ENCODE results near the gene MORN3. TPM values are rescaled to one million over a fixed set of nuclear protein-coding genes. Genes with fewer than 3 reads are reported as not detected.

Gene MORN3
- total RNA-seq, 2 experiments from 2014 or later: 0.13 to 0.32 TPM

DNA sequence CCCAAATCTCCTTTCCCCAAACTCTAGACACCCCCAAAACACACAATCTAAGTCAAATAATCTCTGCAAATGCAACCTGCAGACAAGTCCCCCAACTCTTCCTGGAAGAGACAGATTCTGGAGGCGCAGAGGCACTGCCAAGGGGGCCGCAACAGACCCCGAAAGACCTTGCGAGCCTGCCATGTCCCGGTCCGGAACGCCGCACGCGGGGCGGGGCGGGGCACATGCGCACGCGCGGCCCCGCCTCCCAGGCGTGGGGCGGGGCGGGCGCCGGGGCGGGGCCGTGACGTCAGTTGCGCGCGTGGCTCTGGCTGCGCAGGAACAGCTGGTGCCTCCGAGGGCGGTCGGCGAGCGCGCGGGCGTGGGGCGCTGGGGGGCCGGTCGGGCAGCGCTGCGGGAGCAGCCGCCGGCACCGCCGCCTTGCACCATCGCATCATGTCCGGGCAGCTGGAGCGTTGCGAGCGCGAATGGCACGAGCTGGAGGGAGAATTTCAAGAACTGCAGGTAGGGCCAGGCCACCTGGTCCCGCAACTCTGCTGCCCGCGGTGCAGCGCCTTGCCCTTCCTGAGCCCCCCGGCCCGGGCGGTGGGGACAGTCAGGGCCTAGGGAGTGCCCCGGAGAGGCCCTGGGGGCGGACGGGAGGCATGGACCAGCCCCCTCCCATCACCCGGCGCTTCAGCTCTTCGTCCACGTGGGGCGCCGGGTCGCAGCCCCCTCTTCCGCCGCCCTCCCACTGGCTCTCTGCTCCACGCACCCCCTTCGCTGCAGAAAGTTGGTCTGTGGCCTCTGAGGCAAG is 43.2 kb upstream of the MORN3 start, which contains the start of gene TMEM120B:
Gene TMEM120B, plus strand, starts transcription at position 292 of the 796 bp plus-strand sequence. Its CDS starts 144 bp downstream, at position 436.
- peak; percentile 84 for DNase-seq (ENCODE audit: low spot score)
- Histone ChIP-seq H3K4me1 (ENCODE audit: insufficient read depth, low read length, poor library complexity, severe bottlenecking) (peaks cover 40% of the 10 kb centered on the region), H2AFZ (ENCODE audit: low read length) (peak within 1 kb of the TSS; percentile 90), H4K20me1 (ENCODE audit: insufficient read depth, low read length) (no peaks in the 10 kb centered on the region; the same call in 1 of the 2 replicates), H3K4me3 (ENCODE audit: low read depth, low read length, poor library complexity, severe bottlenecking) (peak within 1 kb of the TSS; percentile 85), H3K27ac (ENCODE audit: low read depth, low read length, poor library complexity, severe bottlenecking) (no peak within 1 kb of the TSS), H3K79me2 (ENCODE audit: insufficient read depth, low read depth, low read length) (peaks cover 15% of the 10 kb centered on the region; the same call in 1 of the 2 replicates), H3K36me3 (ENCODE audit: insufficient read depth, low read length) (0 out of 2 replicates have a peak, but pooled peaks cover 8% of the 10 kb centered on the region), H3K9me2 (ENCODE audit: insufficient read depth, low read length) (no peaks in the 10 kb centered on the region), H3K9me3 (ENCODE audit: low read length) (no peaks in the 10 kb centered on the region), H3K4me2 (ENCODE audit: low read length) (peak within 1 kb of the TSS; percentile 100)
- no peak for TF ChIP-seq EZH2phosphoT487 (IDR thresholded peaks at IDR 0.05; ENCODE audit: borderline replicate concordance, low read depth, low read length)
- TF ChIP-seq, protein P1, sequence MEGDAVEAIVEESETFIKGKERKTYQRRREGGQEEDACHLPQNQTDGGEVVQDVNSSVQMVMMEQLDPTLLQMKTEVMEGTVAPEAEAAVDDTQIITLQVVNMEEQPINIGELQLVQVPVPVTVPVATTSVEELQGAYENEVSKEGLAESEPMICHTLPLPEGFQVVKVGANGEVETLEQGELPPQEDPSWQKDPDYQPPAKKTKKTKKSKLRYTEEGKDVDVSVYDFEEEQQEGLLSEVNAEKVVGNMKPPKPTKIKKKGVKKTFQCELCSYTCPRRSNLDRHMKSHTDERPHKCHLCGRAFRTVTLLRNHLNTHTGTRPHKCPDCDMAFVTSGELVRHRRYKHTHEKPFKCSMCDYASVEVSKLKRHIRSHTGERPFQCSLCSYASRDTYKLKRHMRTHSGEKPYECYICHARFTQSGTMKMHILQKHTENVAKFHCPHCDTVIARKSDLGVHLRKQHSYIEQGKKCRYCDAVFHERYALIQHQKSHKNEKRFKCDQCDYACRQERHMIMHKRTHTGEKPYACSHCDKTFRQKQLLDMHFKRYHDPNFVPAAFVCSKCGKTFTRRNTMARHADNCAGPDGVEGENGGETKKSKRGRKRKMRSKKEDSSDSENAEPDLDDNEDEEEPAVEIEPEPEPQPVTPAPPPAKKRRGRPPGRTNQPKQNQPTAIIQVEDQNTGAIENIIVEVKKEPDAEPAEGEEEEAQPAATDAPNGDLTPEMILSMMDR (conservative IDR thresholded peaks at IDR 0.05; ENCODE audit: low read length): peak; percentile 54
- no TSS peak for BruUV-seq (replicated peaks)
- intact Hi-C loops (cut with micrococcal nuclease; ENCODE audit: unreplicated experiment): loop anchor here (5.0 kb wide), 1 partner anchor 80 kb away; the partner anchor contains the start of gene RHOF
- ChIA-PET CTCF (ENCODE audit: unreplicated experiment) (interaction anchor here (0.9 to 1.3 kb wide), 4 partner anchors 9 to 82 kb away, joined by 3 to 7 read pairs (median 4); no protein-coding TSS in a partner anchor), POLR2A (interaction anchor here (0.6 to 2.2 kb wide), 12 partner anchors 11 to 554 kb away, joined by 3 to 9 read pairs (median 3); no protein-coding TSS in a partner anchor)

DNA sequence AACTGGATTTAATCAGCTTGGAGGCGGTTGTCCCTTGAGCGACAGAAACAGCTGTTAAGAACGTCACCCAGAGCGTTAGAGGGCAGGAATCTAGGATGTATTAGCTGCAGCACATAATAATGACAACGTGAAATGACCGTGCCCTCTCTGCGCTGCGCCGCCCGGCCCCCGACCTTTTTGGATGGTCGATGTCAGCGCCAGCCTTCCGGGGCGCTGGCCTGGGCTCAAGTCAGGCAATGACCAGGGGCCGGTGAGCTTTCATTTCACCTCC is 42.7 kb upstream of the MORN3 start:
- H3K4me3 ChIP-seq (ENCODE audit: low read depth, low read length, poor library complexity, severe bottlenecking): peak overlapping the region; percentile 85
- H3K9me3 ChIP-seq (ENCODE audit: low read length): no peaks in the 10 kb centered on the region
- peak; percentile 48 for DNase-seq (ENCODE audit: low spot score)
- peaks cover 40% of the 10 kb centered on the region for H3K4me1 ChIP-seq (ENCODE audit: insufficient read depth, low read length, poor library complexity, severe bottlenecking)
- POLR2A ChIA-PET: interaction anchor here (0.7 to 2.2 kb wide), 7 partner anchors 11 to 89 kb away, joined by 3 to 9 read pairs (median 5); no protein-coding TSS in a partner anchor
- TF ChIP-seq, protein P1 (conservative IDR thresholded peaks at IDR 0.05; ENCODE audit: low read length): no peak
- TF ChIP-seq EZH2phosphoT487 (IDR thresholded peaks at IDR 0.05; ENCODE audit: borderline replicate concordance, low read depth, low read length): no peak
- peak overlapping the region; percentile 90 for H2AFZ ChIP-seq (ENCODE audit: low read length)
- CTCF ChIA-PET (ENCODE audit: unreplicated experiment): interaction anchor here (0.7 to 1.1 kb wide), 2 partner anchors 62 to 82 kb away, joined by 3 to 5 read pairs; no protein-coding TSS in a partner anchor
- no peak overlapping the region for H3K27ac ChIP-seq (ENCODE audit: low read depth, low read length, poor library complexity, severe bottlenecking)
- H3K4me2 ChIP-seq (ENCODE audit: low read length): peak overlapping the region; percentile 100
- TSS peak; percentile 67 for BruUV-seq (replicated peaks)
- no peaks in the 10 kb centered on the region for H3K9me2 ChIP-seq (ENCODE audit: insufficient read depth, low read length)
- intact Hi-C loops (cut with micrococcal nuclease; ENCODE audit: unreplicated experiment): loop anchor here (5.0 kb wide), 1 partner anchor 80 kb away; the partner anchor contains the start of gene RHOF
- no peaks in the 10 kb centered on the region; the same call in 1 of the 2 replicates for H4K20me1 ChIP-seq (ENCODE audit: insufficient read depth, low read length)
- 0 out of 2 replicates have a peak, but pooled peaks cover 4% of the 10 kb centered on the region for H3K36me3 ChIP-seq (ENCODE audit: insufficient read depth, low read length)
- peaks cover 15% of the 10 kb centered on the region; the same call in 1 of the 2 replicates for H3K79me2 ChIP-seq (ENCODE audit: insufficient read depth, low read depth, low read length)
